SK-N-SH (cell line): ENCODE data around the gene PRR15L.

ENCODE experiments used
- FOXJ3 ChIP-seq: sonication (generic); formaldehyde crosslinking; IDR thresholded peaks from 2 replicates; pipeline ENCODE4 v1.5.1; 2020; ENCODE audit warnings: mild to moderate bottlenecking, missing genetic modification reagents
- GABPA ChIP-seq: IDR thresholded peaks from 2 replicates; pipeline ENCODE4 v1.4.0; 2012; ENCODE audit warnings: low read depth, mild to moderate bottlenecking
- NFIC ChIP-seq: IDR thresholded peaks from 2 replicates; pipeline ENCODE4 v1.4.0; 2012; ENCODE audit warnings: borderline replicate concordance
- POLR2AphosphoS5 ChIP-seq: IDR thresholded peaks from 2 replicates; pipeline ENCODE4 v1.6.1; 2012; ENCODE audit warnings: low read depth, low read length
- RXRA ChIP-seq: IDR thresholded peaks from 2 replicates; pipeline ENCODE4 v1.4.0; 2012; ENCODE audit warnings: low read depth, mild to moderate bottlenecking, borderline replicate concordance
- TF ChIP-seq, protein P1 (sequence below): fragments of 200-600 bp; sonication (generic); IDR thresholded peaks from 2 replicates; pipeline ENCODE4 v1.6.1; 2017; ENCODE audit warnings: antibody characterized with exemption, mild to moderate bottlenecking, moderate library complexity
- TF ChIP-seq, protein P2 (sequence below): IDR thresholded peaks from 2 replicates; pipeline ENCODE4 v1.6.1; 2012; ENCODE audit warnings: mild to moderate bottlenecking, low read depth, low read length, moderate library complexity

DNA sequence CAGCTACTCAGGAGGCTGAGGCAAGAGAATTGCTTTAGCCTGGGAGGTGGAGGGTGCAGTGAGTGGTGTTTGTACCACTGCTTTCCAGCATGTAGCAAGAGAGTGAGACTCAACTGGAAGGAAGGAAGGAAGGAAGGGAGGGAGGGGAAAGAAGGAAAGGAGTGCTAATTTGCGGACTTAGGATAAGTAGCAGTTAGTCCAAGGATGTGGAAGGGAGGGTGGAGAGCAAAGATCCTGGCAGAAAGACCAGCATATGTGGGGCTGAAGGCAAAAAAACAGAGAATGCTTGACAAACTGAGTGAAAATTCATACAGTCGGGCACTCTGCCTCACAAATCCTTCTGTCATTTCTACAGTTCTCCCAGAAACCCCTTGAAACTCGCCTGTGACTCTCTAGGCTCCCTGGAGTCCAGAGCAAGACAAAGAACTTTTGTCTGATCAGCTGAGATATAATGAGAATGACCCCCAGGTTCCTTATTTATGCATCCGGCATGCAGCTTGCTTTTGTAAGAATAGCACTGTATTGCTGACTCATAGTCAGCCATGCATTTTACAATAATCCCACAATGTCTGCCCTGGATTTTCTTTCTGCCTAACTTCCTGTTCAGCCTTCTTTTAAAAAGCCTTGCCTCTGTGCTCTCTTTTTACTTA, 44.7 kb upstream of the PRR15L start:
- TF ChIP-seq, protein P1, sequence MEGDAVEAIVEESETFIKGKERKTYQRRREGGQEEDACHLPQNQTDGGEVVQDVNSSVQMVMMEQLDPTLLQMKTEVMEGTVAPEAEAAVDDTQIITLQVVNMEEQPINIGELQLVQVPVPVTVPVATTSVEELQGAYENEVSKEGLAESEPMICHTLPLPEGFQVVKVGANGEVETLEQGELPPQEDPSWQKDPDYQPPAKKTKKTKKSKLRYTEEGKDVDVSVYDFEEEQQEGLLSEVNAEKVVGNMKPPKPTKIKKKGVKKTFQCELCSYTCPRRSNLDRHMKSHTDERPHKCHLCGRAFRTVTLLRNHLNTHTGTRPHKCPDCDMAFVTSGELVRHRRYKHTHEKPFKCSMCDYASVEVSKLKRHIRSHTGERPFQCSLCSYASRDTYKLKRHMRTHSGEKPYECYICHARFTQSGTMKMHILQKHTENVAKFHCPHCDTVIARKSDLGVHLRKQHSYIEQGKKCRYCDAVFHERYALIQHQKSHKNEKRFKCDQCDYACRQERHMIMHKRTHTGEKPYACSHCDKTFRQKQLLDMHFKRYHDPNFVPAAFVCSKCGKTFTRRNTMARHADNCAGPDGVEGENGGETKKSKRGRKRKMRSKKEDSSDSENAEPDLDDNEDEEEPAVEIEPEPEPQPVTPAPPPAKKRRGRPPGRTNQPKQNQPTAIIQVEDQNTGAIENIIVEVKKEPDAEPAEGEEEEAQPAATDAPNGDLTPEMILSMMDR: no peak
- TF ChIP-seq FOXJ3 (CRISPR knock-in tag): no peak
- no peak for TF ChIP-seq POLR2AphosphoS5
- TF ChIP-seq GABPA: peak; percentile 37
- TF ChIP-seq, protein P2, sequence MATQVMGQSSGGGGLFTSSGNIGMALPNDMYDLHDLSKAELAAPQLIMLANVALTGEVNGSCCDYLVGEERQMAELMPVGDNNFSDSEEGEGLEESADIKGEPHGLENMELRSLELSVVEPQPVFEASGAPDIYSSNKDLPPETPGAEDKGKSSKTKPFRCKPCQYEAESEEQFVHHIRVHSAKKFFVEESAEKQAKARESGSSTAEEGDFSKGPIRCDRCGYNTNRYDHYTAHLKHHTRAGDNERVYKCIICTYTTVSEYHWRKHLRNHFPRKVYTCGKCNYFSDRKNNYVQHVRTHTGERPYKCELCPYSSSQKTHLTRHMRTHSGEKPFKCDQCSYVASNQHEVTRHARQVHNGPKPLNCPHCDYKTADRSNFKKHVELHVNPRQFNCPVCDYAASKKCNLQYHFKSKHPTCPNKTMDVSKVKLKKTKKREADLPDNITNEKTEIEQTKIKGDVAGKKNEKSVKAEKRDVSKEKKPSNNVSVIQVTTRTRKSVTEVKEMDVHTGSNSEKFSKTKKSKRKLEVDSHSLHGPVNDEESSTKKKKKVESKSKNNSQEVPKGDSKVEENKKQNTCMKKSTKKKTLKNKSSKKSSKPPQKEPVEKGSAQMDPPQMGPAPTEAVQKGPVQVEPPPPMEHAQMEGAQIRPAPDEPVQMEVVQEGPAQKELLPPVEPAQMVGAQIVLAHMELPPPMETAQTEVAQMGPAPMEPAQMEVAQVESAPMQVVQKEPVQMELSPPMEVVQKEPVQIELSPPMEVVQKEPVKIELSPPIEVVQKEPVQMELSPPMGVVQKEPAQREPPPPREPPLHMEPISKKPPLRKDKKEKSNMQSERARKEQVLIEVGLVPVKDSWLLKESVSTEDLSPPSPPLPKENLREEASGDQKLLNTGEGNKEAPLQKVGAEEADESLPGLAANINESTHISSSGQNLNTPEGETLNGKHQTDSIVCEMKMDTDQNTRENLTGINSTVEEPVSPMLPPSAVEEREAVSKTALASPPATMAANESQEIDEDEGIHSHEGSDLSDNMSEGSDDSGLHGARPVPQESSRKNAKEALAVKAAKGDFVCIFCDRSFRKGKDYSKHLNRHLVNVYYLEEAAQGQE: peak; percentile 30; the same call in 1 of the 2 replicates
- no peak; the same call in 1 of the 2 replicates for TF ChIP-seq RXRA
- peak; percentile 33; the same call in 1 of the 2 replicates for TF ChIP-seq NFIC
